Upper lobe of left lung (tissue), 6 donors: Measurements from ENCODE around the gene CALY. TPM values are rescaled to one million over a fixed set of nuclear protein-coding genes. Genes with fewer than 3 reads are reported as not detected.

Experiments used
- ATAC-seq, 2 donors: fragments of 200-7000 bp; cut with Tn5 transposase; one replicate each; pipeline ENCODE4 v1.9.1; 2022; ENCODE audit warnings: mild to moderate bottlenecking in 2 of 2, moderate library complexity in 2 of 2; ENCODE audit not compliant: low FRiP score in 2 of 2
- DNase-seq, 2 donors: peaks; one replicate each; pipeline ENCODE4 v3.0.0-alpha.2; 2019 to 2020
- H3K27ac ChIP-seq, 4 donors: fragments of 200-600 bp; sonication (generic); one replicate each; pipeline ENCODE4 v1.5.1; 2016 to 2019
- H3K27me3 ChIP-seq, 4 donors: fragments of 200-600 bp; sonication (generic); one replicate each; pipeline ENCODE4 v1.5.1; 2017 to 2019
- H3K36me3 ChIP-seq, 4 donors: fragments of 200-600 bp; sonication (generic); one replicate each; pipeline ENCODE4 v1.5.1; 2016 to 2019
- H3K4me1 ChIP-seq, 4 donors: fragments of 200-600 bp; sonication (generic); one replicate each; pipeline ENCODE4 v1.5.1; 2018 to 2019
- H3K4me3 ChIP-seq, 4 donors: fragments of 200-600 bp; sonication (generic); one replicate each; pipeline ENCODE4 v1.5.1; 2017 to 2019; ENCODE audit warnings: mild to moderate bottlenecking in 2 of 4, moderate library complexity in 1 of 4
- H3K9me3 ChIP-seq, 4 donors: fragments of 200-600 bp; sonication (generic); one replicate each; pipeline ENCODE4 v1.5.1; 2018 to 2019
- CTCF ChIP-seq, 6 experiments: fragments of 450-650 bp in 4 of 6; fragments of 200-600 bp in 2 of 6; sonication (generic) in 2 of 6; IDR thresholded peaks; one replicate each; pipeline ENCODE4 v1.5.1; 2016 to 2019; ENCODE audit warnings: antibody characterized with exemption in 6 of 6
- EP300 ChIP-seq, 4 donors: sonication (generic); formaldehyde crosslinking; IDR thresholded peaks; one replicate each; pipeline ENCODE4 v1.5.1; 2017; ENCODE audit warnings: antibody characterized with exemption in 4 of 4, control low read depth in 2 of 4
- POLR2A ChIP-seq, 4 donors: fragments of 450-650 bp; IDR thresholded peaks; one replicate each; pipeline ENCODE4 v1.5.1; 2016 to 2017; ENCODE audit warnings: antibody characterized with exemption in 4 of 4, mild to moderate bottlenecking in 2 of 4
- POLR2AphosphoS5 ChIP-seq, 2 donors: sonication (generic); formaldehyde crosslinking; IDR thresholded peaks; one replicate each; pipeline ENCODE4 v1.5.1; 2017; ENCODE audit warnings: antibody characterized with exemption in 2 of 2
- WGBS, 2 donors: methylation state at CpG; one replicate each; pipeline ENCODE4 v1.1.5; 2017 to 2018; 5-methylcytosine and 5-hydroxymethylcytosine counted together
- total RNA-seq, 6 donors: library from RNA; depleted of rRNA in 4 of 6; stranded (reverse); fragments of >200 nt in 4 of 6; gene quantifications; one replicate each; pipeline versions ENCODE4 v1.1.0 to v1.2.1, GENCODE V29; 2016 to 2021
- donor health status: DM: no; HTN: no; CAD: no; lungs with moderate emphysema.
- donor health status: DM: no; HTN: yes; CAD: no; lungs with severe emphysema.

CALY gene
- total RNA-seq, 6 donors from 2014 or later: 7.4 TPM; not detected in 5

GRCh38 chr10:133277993-133278576, 58.6 kb downstream of the CALY start:
- Histone ChIP-seq H3K27ac (peak overlapping the region; percentile 82 to 89 (median 87)), H3K36me3 (peaks cover 14 to 53% (median 32%) of the 10 kb centered on the region in 4 donors), H3K4me1 (peaks cover 16 to 55% (median 40%) of the 10 kb centered on the region in 4 donors), H3K4me3 (peak overlapping the region in 1 of 4 donors; percentile 12), H3K27me3 (peaks cover 0 to 4% (median 0%) of the 10 kb centered on the region in 4 donors), H3K9me3 (no peaks in the 10 kb centered on the region)
- ATAC-seq (no peak), DNase-seq (peak in 1 of 2 donors; percentile 53)
- WGBS, 2 donors: 48 to 65% methylated on average over 4 to 11 of the region's 12 CpGs
- TF ChIP-seq EP300 (IDR thresholded peaks at IDR 0.05): no peak

GRCh38 chr10:133277277-133277992, 59.3 kb downstream of the CALY start:
- H3K9me3 ChIP-seq: no peaks in the 10 kb centered on the region
- H3K27ac ChIP-seq: peak overlapping the region; percentile 82 to 89 (median 87)
- peaks cover 8 to 51% (median 30%) of the 10 kb centered on the region in 4 donors for H3K36me3 ChIP-seq
- TF ChIP-seq CTCF (IDR thresholded peaks at IDR 0.05) (no peak), POLR2AphosphoS5 (IDR thresholded peaks at IDR 0.05) (no peak), EP300 (IDR thresholded peaks at IDR 0.05) (no peak), POLR2A (IDR thresholded peaks at IDR 0.05) (no peak)
- WGBS, 2 donors: 75% methylated on average over 9 to 24 of the region's 25 CpGs
- H3K4me3 ChIP-seq: peak overlapping the region in 1 of 4 donors; percentile 40
- peaks cover 0 to 4% (median 0%) of the 10 kb centered on the region in 4 donors for H3K27me3 ChIP-seq
- peaks cover 16 to 55% (median 40%) of the 10 kb centered on the region in 4 donors for H3K4me1 ChIP-seq
- no peak for ATAC-seq
- DNase-seq: peak in 1 of 2 donors; percentile 76

- H3K4me3 ChIP-seq: peak within 1 kb of the TSS; percentile 35 to 44 (median 40)
- peak; percentile 67 to 94 for DNase-seq
- H3K36me3 ChIP-seq: peaks cover 5 to 49% (median 24%) of the 10 kb centered on the region in 4 donors
- WGBS, 2 donors: 7% methylated on average over 33 of the region's 63 CpGs; no CpG with 5 or more reads in 1 of the 2 donors
- H3K9me3 ChIP-seq: no peaks in the 10 kb centered on the region
- ATAC-seq: peak in 1 of 2 donors; percentile 28
- TF ChIP-seq CTCF (IDR thresholded peaks at IDR 0.05): no peak
- peak in 1 of 2 donors; percentile 43 for TF ChIP-seq POLR2AphosphoS5 (IDR thresholded peaks at IDR 0.05)
- TF ChIP-seq POLR2A (IDR thresholded peaks at IDR 0.05): peak in 1 of 4 donors; percentile 76
- no peak for TF ChIP-seq EP300 (IDR thresholded peaks at IDR 0.05)
- H3K27me3 ChIP-seq: peaks cover 0 to 4% (median 0%) of the 10 kb centered on the region in 4 donors
- H3K27ac ChIP-seq: peak within 1 kb of the TSS; percentile 82 to 89 (median 87)
- peaks cover 16 to 55% (median 40%) of the 10 kb centered on the region in 4 donors for H3K4me1 ChIP-seq
These were observed 60.1 kb downstream of the CALY start, which contains the start of gene ADAM8 for GRCh38 chr10:133276435-133277201. Gene ADAM8, minus strand, starts transcription at chr10:133276868. Its CDS starts 51 bp downstream, at chr10:133276817.

- Histone ChIP-seq H3K4me1 (peaks cover 16 to 55% (median 40%) of the 10 kb centered on the region in 4 donors), H3K27ac (peak overlapping the region; percentile 74 to 89 (median 85)), H3K9me3 (no peaks in the 10 kb centered on the region), H3K27me3 (peaks cover 0 to 4% (median 0%) of the 10 kb centered on the region in 4 donors), H3K36me3 (peaks cover 5 to 48% (median 24%) of the 10 kb centered on the region in 4 donors), H3K4me3 (peak overlapping the region; percentile 35 to 44 (median 40))
- DNase-seq (no peak), ATAC-seq (no peak)
- TF ChIP-seq EP300 (IDR thresholded peaks at IDR 0.05): no peak
- TF ChIP-seq POLR2A (IDR thresholded peaks at IDR 0.05): no peak
- TF ChIP-seq CTCF (IDR thresholded peaks at IDR 0.05): no peak
- no peak for TF ChIP-seq POLR2AphosphoS5 (IDR thresholded peaks at IDR 0.05)
- WGBS, 2 donors: 19 to 26% methylated on average over 2 to 6 of the region's 6 CpGs
These were observed 60.6 kb downstream of the CALY start for GRCh38 chr10:133276100-133276434.
